Hepatocyte (in vitro differentiated cells): Measurements from ENCODE around the gene LEPROT.

Source experiments
- EZH2 ChIP-seq: fragments of 200-600 bp; sonication (generic); IDR thresholded peaks from 2 replicates; pipeline ENCODE4 v1.6.1; 2016; ENCODE audit warnings: antibody characterized with exemption, mild to moderate bottlenecking, borderline replicate concordance
- EZH2phosphoT487 ChIP-seq: fragments of 200-600 bp; sonication (generic); IDR thresholded peaks from one replicate; pipeline ENCODE4 v1.6.1; 2018; ENCODE audit warnings: antibody characterized with exemption, mild to moderate bottlenecking, low read depth, moderate library complexity; ENCODE audit not compliant: unreplicated experiment, severe bottlenecking
- TF ChIP-seq, protein P1 (sequence below): fragments of 200-600 bp; sonication (generic); IDR thresholded peaks from 2 replicates; pipeline ENCODE4 v1.5.1; 2016; ENCODE audit warnings: antibody characterized with exemption, mild to moderate bottlenecking; ENCODE audit not compliant: poor library complexity

DNA sequence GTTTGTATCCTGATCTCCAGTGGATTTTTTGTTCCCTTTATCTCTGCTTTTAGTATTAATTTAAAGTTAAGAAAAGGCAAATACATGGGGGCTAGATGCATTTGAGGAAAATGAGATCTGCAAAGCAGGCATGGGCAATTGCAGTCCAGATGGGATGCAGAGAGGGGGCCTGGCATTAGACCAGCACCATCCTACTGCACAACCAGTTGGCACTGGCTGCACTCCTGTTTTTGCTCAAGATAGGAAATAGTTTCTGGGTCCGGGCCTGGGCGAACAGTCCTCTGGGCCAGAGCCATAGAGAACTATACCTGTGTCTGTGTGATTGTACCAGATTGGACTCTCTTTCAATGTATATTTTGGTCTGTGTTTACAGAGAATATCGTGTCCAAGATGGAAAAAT lies 34.0 kb upstream of the LEPROT start:
- TF ChIP-seq, protein P1, sequence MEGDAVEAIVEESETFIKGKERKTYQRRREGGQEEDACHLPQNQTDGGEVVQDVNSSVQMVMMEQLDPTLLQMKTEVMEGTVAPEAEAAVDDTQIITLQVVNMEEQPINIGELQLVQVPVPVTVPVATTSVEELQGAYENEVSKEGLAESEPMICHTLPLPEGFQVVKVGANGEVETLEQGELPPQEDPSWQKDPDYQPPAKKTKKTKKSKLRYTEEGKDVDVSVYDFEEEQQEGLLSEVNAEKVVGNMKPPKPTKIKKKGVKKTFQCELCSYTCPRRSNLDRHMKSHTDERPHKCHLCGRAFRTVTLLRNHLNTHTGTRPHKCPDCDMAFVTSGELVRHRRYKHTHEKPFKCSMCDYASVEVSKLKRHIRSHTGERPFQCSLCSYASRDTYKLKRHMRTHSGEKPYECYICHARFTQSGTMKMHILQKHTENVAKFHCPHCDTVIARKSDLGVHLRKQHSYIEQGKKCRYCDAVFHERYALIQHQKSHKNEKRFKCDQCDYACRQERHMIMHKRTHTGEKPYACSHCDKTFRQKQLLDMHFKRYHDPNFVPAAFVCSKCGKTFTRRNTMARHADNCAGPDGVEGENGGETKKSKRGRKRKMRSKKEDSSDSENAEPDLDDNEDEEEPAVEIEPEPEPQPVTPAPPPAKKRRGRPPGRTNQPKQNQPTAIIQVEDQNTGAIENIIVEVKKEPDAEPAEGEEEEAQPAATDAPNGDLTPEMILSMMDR: no peak
- TF ChIP-seq EZH2: no peak
- no peak for TF ChIP-seq EZH2phosphoT487
